Body of pancreas (tissue), 4 donors: ENCODE data around the gene SLC7A6OS. TPM values are rescaled to one million over a fixed set of nuclear protein-coding genes. Genes with fewer than 3 reads are reported as not detected.

Source experiments
- ATAC-seq: fragments of 150-250 bp; one replicate; pipeline ENCODE4 v1.9.1; 2016
- DNase-seq, 4 donors: peaks; one replicate each; pipeline ENCODE4 v3.0.0-alpha.2; 2019
- H3K27ac ChIP-seq, 4 donors: fragments of 200-600 bp; sonication (generic); 1 replicate in 3 of 4; 2 replicates in 1 of 4; pipeline versions ENCODE4 v1.5.1 to v1.6.1; 2016 to 2019; ENCODE audit warnings: mild to moderate bottlenecking in 1 of 4, mixed read lengths in 1 of 4, moderate library complexity in 1 of 4
- H3K27me3 ChIP-seq, 2 donors: fragments of 200-600 bp; sonication (generic); one replicate each; pipeline ENCODE4 v1.6.0; 2016; ENCODE audit warnings: mild to moderate bottlenecking in 1 of 2
- H3K36me3 ChIP-seq, 2 donors: fragments of 200-600 bp; sonication (generic); replicated peaks in 1 of 2; 2 replicates each; pipeline ENCODE4 v1.5.1; 2016; ENCODE audit warnings: low read depth in 2 of 2; ENCODE audit not compliant: insufficient read depth in 1 of 2
- H3K4me1 ChIP-seq: fragments of 200-600 bp; sonication (generic); one replicate; pipeline ENCODE4 v1.6.0; 2016
- H3K4me3 ChIP-seq, 2 donors: fragments of 200-600 bp; sonication (generic); 1 replicate in 1 of 2; 2 replicates in 1 of 2; pipeline ENCODE4 v1.5.1; 2016 to 2019
- H3K9me3 ChIP-seq, 3 donors: fragments of 200-600 bp; sonication (generic); 1 replicate in 2 of 3; 2 replicates in 1 of 3; pipeline ENCODE4 v1.5.1; 2016
- CTCF ChIP-seq, 7 experiments: fragments of 450-650 bp in 4 of 7; fragments of 200-600 bp in 3 of 7; sonication (generic) in 3 of 7; IDR thresholded peaks; one replicate each; pipeline ENCODE4 v1.5.1; 2016 to 2019; ENCODE audit warnings: antibody characterized with exemption in 7 of 7
- POLR2A ChIP-seq, 3 donors: fragments of 450-650 bp; IDR thresholded peaks; one replicate each; pipeline ENCODE4 v1.6.1; 2016; ENCODE audit warnings: antibody characterized with exemption in 3 of 3, mild to moderate bottlenecking in 2 of 3
- WGBS, 2 donors: methylation state at CpG; one replicate each; pipeline ENCODE4 v1.1.5; 2017; 5-methylcytosine and 5-hydroxymethylcytosine counted together
- intact Hi-C: fragments of 100-400 bp; cut with DNase I; formaldehyde crosslinking; loops from one replicate; pipeline ENCODE4 v1.15.1; 2023
- total RNA-seq, 2 donors: library from RNA; depleted of rRNA; stranded (reverse); fragments of >200 nt; gene quantifications; one replicate each; pipeline ENCODE4 v1.1.0, GENCODE V29; 2016

Gene SLC7A6OS
- total RNA-seq, 2 donors from 2014 or later, result 13.0 to 32.3 TPM

- TF ChIP-seq CTCF (IDR thresholded peaks at IDR 0.05), result no peak
- TF ChIP-seq POLR2A (IDR thresholded peaks at IDR 0.05), result no peak
- Histone ChIP-seq H3K4me1 (no peaks in the 10 kb centered on the region), H3K27me3 (no peaks in the 10 kb centered on the region), H3K36me3 (peaks cover 0 to 9% of the 10 kb centered on the region in 2 donors), H3K9me3 (no peaks in the 10 kb centered on the region), H3K4me3 (no peak overlapping the region), H3K27ac (no peak overlapping the region)
- no peak for DNase-seq
- no peak for ATAC-seq
- WGBS, 2 donors, result 94% methylated on average over 14 to 16 of the region's 16 CpGs
- intact Hi-C loops, result no loop called here
Measured at GRCh38 chr16:68345958-68346635, 35.4 kb upstream of the SLC7A6OS start.

- no peak overlapping the region for H3K27ac ChIP-seq
- ATAC-seq (no peak), DNase-seq (no peak)
- H3K9me3 ChIP-seq, result no peaks in the 10 kb centered on the region
- no peak overlapping the region for H3K4me3 ChIP-seq
- H3K27me3 ChIP-seq, result no peaks in the 10 kb centered on the region
- TF ChIP-seq POLR2A (IDR thresholded peaks at IDR 0.05) (no peak), CTCF (IDR thresholded peaks at IDR 0.05) (no peak)
- WGBS, 2 donors, result 75 to 90% methylated on average over 3 to 11 of the region's 11 CpGs
- H3K36me3 ChIP-seq, result peaks cover 0 to 9% of the 10 kb centered on the region in 2 donors
- H3K4me1 ChIP-seq, result no peaks in the 10 kb centered on the region
- intact Hi-C loops, result no loop called here
Measured at GRCh38 chr16:68345351-68345810, 34.6 kb upstream of the SLC7A6OS start.

GRCh38 chr16:68344252-68344651 is 33.5 kb upstream of the SLC7A6OS start:
- ATAC-seq, result no peak
- H3K27ac ChIP-seq, result no peak overlapping the region
- no peak for TF ChIP-seq CTCF (IDR thresholded peaks at IDR 0.05)
- no peak for TF ChIP-seq POLR2A (IDR thresholded peaks at IDR 0.05)

GRCh38 chr16:68343137-68343536 is 32.4 kb upstream of the SLC7A6OS start:
- ATAC-seq (no peak), DNase-seq (no peak)
- 86 to 90% methylated on average over 7 of the region's 7 CpGs for WGBS, 2 donors
- Histone ChIP-seq H3K36me3 (peaks cover 0 to 19% of the 10 kb centered on the region in 2 donors), H3K4me3 (no peak overlapping the region), H3K27me3 (no peaks in the 10 kb centered on the region), H3K9me3 (no peaks in the 10 kb centered on the region), H3K4me1 (no peaks in the 10 kb centered on the region), H3K27ac (no peak overlapping the region)
- no peak for TF ChIP-seq POLR2A (IDR thresholded peaks at IDR 0.05)
- no peak for TF ChIP-seq CTCF (IDR thresholded peaks at IDR 0.05)
- intact Hi-C loops, result no loop called here

More at GRCh38 chr16:68344252-68344651, 33.5 kb upstream of the SLC7A6OS start:
- Histone ChIP-seq H3K4me1 (no peaks in the 10 kb centered on the region), H3K27me3 (no peaks in the 10 kb centered on the region), H3K9me3 (no peaks in the 10 kb centered on the region), H3K4me3 (no peak overlapping the region), H3K36me3 (peaks cover 0 to 19% of the 10 kb centered on the region in 2 donors)
- 75 to 82% methylated on average over 11 of the region's 11 CpGs for WGBS, 2 donors
- no peak for DNase-seq
- intact Hi-C loops, result no loop called here

- TF ChIP-seq CTCF (IDR thresholded peaks at IDR 0.05), result no peak
- no peak for TF ChIP-seq POLR2A (IDR thresholded peaks at IDR 0.05)
- ATAC-seq (no peak), DNase-seq (no peak)
- Histone ChIP-seq H3K27me3 (no peaks in the 10 kb centered on the region), H3K36me3 (peaks cover 0 to 23% of the 10 kb centered on the region in 2 donors), H3K27ac (no peak overlapping the region), H3K4me3 (no peak overlapping the region), H3K4me1 (no peaks in the 10 kb centered on the region), H3K9me3 (no peaks in the 10 kb centered on the region)
- WGBS, 2 donors, result 86 to 90% methylated on average over 2 to 7 of the region's 7 CpGs
- intact Hi-C loops, result no loop called here
Measured at GRCh38 chr16:68342620-68343019, 31.9 kb upstream of the SLC7A6OS start.
